ENCODE results near the gene KIF1B.
"Not testable (repeated sequence)": the region's sequence is repeated elsewhere in the genome, so short reads cannot be mapped to it uniquely, and the experiment has no call there.

KIF1B gene

DNA sequence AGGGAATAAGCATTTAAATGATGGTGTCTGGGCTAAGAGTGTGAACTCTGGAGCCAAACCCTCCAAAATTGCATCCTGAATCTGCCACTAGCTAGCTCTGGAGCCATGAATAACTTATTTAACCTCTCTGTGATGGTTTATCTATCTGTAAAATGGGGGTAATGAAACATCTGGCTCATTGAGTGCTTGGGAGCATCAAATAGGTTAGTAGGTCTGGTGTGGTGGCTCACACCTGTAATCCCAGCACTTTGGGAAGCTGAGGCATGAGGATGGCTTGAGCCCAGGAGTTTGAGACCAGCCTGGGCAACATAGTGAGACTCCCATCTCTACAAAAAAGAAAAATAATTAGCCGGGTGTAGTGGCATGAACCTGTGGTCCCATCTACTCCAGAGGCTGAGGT is 42.8 kb downstream of the KIF1B start:
- no peak for DNase-seq (ENCODE audit: extremely low spot score)
- POLR2A ChIA-PET: no interaction called here
- CTCF ChIA-PET: no interaction called here
- TF ChIP-seq, protein P1, sequence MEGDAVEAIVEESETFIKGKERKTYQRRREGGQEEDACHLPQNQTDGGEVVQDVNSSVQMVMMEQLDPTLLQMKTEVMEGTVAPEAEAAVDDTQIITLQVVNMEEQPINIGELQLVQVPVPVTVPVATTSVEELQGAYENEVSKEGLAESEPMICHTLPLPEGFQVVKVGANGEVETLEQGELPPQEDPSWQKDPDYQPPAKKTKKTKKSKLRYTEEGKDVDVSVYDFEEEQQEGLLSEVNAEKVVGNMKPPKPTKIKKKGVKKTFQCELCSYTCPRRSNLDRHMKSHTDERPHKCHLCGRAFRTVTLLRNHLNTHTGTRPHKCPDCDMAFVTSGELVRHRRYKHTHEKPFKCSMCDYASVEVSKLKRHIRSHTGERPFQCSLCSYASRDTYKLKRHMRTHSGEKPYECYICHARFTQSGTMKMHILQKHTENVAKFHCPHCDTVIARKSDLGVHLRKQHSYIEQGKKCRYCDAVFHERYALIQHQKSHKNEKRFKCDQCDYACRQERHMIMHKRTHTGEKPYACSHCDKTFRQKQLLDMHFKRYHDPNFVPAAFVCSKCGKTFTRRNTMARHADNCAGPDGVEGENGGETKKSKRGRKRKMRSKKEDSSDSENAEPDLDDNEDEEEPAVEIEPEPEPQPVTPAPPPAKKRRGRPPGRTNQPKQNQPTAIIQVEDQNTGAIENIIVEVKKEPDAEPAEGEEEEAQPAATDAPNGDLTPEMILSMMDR (IDR thresholded peaks at IDR 0.05; ENCODE audit: control extremely low read depth, extremely low read depth, low read depth, missing control alignments): no peak

DNA sequence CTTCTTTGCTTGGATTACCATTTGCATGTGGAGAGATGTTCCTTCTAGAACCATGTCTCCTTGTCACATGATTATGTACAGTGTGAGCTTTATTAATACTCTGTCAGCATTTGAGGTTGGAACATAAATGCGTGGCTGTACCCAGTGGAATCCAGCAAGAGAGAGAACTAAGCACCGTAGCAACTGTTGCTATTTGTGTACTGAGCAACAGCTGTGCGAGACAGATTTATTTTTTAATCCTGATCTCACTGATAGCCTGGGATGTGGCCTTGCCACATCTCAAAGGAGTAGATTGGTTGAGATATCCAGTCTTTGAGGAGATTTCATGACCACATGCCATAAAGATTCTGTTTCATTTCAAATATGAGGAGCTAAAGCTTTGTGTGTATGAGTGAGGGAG is 43.4 kb downstream of the KIF1B start:
- TF ChIP-seq, protein P1 (IDR thresholded peaks at IDR 0.05; ENCODE audit: control extremely low read depth, extremely low read depth, low read depth, missing control alignments): no peak
- ChIA-PET CTCF (no interaction called here), POLR2A (no interaction called here)
- DNase-seq (ENCODE audit: extremely low spot score): no peak

DNA sequence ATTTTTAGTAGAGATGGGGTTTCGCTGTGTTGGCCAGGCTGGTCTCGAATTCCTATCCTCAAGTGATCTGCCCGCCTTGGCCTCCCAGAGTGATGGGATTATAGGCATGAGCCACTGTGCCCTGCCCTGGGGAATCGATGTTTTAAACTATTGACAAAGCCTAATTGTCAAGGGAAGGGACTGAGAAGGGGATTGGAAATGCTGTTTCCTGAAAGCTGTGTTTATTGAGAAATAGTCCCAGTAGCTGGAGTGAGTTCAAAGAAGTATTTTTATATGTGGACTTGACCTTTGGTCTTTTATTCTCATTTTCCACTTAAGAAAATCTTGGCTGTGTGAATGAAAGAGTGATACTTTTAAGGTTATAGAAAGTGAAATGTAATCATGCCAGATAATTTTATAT is 47.5 kb downstream of the KIF1B start:
- POLR2A ChIA-PET: no interaction called here
- no peak for DNase-seq (ENCODE audit: extremely low spot score)
- TF ChIP-seq, protein P1 (IDR thresholded peaks at IDR 0.05; ENCODE audit: control extremely low read depth, extremely low read depth, low read depth, missing control alignments): no peak
- CTCF ChIA-PET: no interaction called here

DNA sequence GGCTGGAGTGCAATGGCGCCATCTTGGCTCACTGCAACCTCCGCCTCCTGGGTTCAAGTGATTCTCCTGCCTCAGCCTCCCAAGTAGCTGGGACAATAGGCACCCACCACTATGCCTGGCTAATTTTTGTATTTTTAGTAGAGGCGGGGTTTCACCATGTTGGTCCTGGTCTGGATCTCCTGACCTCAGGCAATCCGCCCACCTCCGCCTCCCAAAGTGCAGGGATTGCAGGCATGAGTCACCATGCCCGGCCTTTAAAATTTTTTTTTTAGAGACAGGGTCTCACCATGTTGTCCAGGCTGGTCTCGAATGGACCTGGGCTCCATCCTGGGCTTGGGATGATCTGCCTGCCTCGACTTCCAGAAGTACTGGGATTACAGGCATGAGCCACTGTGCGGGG is 49.2 kb downstream of the KIF1B start:
- ChIA-PET CTCF (interaction anchor here (1.2 kb wide), 1 partner anchor 8 kb away, joined by 3 read pairs; no protein-coding TSS in a partner anchor), POLR2A (interaction anchor here (0.7 kb wide), 1 partner anchor 34 kb away, joined by 3 read pairs; no protein-coding TSS in a partner anchor)
- not testable (repeated sequence) for DNase-seq (ENCODE audit: extremely low spot score)

DNA sequence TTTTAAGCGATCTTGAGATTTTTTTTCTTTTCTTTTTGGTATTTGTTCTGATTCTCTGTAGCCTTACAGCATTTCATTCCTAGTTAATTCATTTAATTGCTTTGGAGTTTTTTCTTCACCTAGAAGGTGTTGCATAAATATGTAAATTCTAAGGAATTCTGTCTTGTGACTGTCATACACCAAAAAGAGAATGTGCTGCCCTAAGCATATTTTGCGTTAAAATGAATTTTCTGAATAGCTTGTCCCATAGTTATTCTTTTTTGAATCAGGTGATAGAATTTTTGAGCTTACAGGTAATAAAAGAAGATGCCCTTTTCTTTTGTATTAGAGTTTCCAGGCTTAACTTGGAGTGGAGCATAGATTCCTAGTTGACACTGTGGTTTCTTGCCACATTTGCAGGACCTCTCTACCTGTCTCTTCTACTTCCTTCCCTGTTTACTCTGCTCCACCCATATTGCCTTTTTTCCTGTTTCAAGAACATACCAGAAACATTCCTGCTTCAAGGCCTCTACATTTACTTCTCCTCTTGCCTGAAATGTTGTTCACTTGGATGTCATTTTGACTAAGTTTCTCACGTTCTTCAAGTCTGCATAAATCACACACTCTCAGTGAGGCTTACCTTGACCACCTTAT is 53.2 kb downstream of the KIF1B start:
- CTCF ChIA-PET: no interaction called here
- POLR2A ChIA-PET: no interaction called here
- TF ChIP-seq, protein P1 (IDR thresholded peaks at IDR 0.05; ENCODE audit: control extremely low read depth, extremely low read depth, low read depth, missing control alignments): no peak

DNA sequence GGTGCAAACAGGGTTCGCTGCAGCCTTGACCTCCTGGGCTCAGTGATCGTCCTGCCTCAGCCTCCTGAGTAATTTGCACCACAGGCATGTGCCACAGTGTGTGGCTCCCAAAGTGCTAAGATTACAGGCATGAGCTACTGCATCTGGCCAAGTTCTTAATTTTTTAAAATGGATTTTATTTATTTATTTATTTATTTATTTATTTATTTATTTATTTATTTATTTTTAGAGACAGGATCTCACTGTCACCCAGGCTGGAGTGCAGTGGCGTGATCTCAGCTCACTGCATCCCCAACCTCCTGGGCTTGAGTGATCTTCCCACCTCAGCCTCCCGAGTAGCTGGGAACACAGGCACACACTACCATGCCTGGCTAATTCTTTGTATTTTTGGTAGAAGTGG is 54.7 kb downstream of the KIF1B start:
- ChIA-PET CTCF (interaction anchor here (1.5 kb wide), 1 partner anchor 55 kb away, joined by 4 read pairs; the partner anchor contains the start of gene KIF1B), POLR2A (no interaction called here)
- no peak for DNase-seq (ENCODE audit: extremely low spot score)
- TF ChIP-seq, protein P1 (IDR thresholded peaks at IDR 0.05; ENCODE audit: control extremely low read depth, extremely low read depth, low read depth, missing control alignments): no peak

More for the DNA sequence above, 53.2 kb downstream of the KIF1B start:
- no peak for DNase-seq (ENCODE audit: extremely low spot score)

DNA sequence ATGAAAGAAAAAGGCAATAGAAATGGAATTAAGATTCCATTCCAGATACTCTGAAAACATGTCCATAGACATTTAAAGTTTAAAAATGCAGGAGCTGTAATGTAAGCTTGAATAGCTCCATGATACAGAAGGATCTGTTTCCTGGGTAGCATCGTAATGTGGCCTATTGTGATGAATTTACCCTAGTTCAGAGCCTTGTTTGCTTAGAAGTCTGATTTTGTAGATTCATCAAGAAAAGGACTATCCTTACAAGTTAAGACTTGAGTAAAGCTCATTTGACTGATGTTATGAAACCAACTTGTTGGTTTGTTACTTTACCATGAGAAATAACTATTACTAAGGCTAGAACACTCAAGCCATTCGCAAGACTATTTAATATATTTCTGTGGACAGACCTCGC is 55.5 kb downstream of the KIF1B start:
- TF ChIP-seq, protein P1 (IDR thresholded peaks at IDR 0.05; ENCODE audit: control extremely low read depth, extremely low read depth, low read depth, missing control alignments): no peak
- ChIA-PET CTCF (interaction anchor here (1.1 to 1.9 kb wide), 3 partner anchors 9 to 56 kb away, joined by 3 to 5 read pairs (median 4); partner anchors contain the start of gene KIF1B), POLR2A (no interaction called here)
- no peak for DNase-seq (ENCODE audit: extremely low spot score)
